HG03280 (cell line): ENCODE measurements around the gene TFPI2.
"Not testable (repeated sequence)": the region's sequence is repeated elsewhere in the genome, so short reads cannot be mapped to it uniquely, and the experiment has no call there.

Experiments used
- ATAC-seq: cut with Tn5 transposase; IDR thresholded peaks from one replicate; pipeline ENCODE4 v1.9.1; 2021; ENCODE audit warnings: mild to moderate bottlenecking, moderate library complexity; ENCODE audit not compliant: unreplicated experiment

The TFPI2 gene

DNA sequence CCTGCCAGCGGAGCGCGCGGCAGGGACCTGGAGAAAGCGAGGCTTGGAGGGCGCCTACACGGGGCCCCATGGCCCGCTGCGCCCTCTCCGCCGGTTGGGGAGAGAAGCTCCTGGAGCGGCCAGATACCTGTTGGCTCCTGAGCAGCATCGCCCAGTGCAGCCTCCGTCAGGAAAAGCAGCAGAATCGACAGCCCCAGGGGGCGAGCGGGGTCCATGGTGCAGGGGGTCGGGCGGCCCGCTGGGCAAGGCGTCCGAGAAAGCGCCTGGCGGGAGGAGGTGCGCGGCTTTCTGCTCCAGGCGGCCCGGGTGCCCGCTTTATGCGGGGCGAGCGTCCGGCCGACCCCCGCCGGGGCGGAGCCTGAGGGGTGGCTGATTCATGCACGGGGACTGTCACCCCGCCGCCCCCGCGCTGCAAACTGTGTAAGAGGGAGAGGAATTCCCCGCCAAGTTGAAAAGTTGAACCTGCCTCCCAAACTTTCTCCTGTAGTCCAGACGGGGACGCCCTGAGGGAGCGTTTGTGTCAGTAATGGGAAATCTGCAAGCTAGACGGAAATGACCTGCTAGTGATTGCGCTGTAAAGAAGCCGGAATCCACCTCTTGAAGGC, at the start of gene TFPI2:
Gene TFPI2, minus strand, starts transcription at position 290 of the 605 bp plus-strand sequence. Its CDS starts 75 bp downstream, at position 215.
- ATAC-seq: peak; percentile 39

DNA sequence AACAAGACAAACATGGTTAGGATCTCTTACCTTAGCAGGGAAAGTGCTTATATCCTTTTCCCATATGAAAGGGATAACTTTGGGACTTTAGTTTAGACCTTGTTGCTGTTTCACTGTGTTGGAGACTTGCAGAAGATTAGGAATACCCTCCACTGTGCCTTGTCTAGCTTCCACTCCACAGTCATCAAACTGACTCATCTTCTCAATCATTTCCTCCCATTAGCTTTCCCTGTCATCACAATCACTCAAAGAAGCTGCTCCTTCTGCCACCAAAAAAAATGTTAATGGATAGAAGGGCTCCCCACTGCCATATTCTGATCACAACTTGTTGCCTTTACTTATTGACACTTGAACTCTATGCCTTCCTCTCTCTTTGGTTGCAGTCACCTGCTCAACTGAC, 47.7 kb upstream of the TFPI2 start:
- no peak for ATAC-seq

DNA sequence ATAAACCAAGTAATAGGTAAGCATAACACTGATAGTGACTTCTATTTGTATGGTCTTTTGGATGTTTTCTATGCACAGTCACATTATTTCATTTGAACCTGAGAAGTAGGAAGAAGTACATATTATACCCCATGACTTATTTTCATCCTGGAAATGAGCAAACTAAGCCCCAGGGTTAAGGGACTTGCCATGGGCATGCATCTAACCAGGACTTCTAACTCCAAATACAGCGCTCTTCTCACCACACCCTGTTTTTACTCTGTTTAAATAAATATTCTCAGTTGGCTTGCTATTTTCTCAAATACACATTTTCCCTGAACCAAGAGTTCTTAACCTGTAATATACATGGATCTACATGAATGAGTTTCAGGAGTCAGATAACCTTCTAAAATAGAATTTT, 47.3 kb upstream of the TFPI2 start:
- no peak for ATAC-seq

DNA sequence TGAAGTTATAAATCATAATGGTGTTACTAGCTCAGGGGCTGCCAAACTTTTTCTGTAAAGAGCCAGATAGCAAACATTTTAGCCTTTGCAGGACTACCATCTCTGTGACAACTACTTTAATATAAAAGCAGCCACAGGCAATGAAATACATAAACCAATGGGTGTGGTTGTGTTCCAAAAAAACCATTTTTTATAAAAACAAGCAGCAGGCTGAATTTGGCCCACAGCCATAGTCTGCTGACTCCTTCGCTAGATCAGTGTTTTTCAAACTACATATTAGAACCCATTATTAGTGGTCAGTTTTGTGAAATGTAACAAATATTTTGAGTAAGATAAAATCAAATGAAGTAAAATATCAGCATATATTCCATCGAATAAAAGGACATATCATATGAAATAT, 44.5 kb upstream of the TFPI2 start:
- no peak for ATAC-seq

DNA sequence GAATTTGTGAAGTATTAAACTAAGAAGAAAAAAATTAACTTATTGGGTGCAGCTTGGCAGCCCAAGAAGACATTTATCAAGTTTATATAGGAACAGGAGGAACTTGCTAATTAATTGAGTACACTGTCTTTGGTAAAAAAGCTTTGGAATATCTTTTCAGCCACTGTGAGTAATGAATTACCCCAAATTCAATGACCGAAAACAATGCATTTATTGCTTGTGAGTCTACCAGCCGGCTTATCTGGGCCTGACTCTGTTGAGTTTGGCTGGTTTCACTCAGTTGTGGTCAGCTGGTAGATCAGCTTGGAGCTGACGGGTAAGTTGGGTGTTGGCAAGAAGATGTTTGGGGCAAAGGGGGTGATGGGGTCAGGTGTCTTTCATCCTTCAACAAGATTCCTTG, 42.6 kb upstream of the TFPI2 start:
- no peak for ATAC-seq

- no peak for ATAC-seq
These were observed 41.1 kb upstream of the TFPI2 start for GRCh38 chr7:93931655-93932054.

DNA sequence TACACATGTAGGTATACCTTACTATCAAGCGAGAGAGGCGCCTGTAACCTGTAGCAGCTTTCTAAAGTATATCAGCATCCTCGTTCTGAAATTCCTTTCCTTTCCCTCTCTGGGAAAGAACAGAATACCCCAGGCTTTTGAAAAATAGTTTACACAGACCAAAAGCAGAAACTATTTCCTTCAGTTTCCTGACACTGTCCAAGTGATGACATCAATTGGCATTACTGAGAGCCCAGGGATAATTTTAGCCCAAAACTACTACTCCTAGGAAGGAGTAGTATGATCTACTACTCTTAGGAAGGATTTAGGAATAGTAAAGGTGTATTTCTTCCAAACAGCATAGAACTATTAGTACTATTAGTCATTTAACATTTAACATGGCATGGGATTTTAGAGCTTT, 37.0 kb upstream of the TFPI2 start:
- no peak for ATAC-seq

DNA sequence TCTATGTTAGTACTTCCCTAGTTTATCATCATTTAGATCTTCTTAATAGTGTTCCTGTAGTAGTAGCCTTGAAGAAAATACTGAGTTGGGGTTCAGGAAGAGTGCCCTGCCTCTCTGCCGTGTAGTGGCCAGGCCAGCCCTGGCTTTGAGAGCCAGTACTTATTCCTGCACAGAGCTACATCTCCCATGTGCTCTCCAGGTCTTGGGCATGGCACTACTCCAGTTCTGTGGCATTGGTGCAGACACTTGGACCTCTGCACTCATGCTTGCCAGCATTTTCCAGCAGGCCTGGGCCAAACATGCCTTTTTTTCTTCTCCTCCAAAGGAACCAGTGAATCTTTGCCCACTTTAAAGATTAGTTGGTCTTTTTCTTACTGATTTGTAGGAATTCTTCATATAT, 36.2 kb upstream of the TFPI2 start:
- ATAC-seq: no peak

- ATAC-seq: no peak
These were observed 33.4 kb upstream of the TFPI2 start for GRCh38 chr7:93923942-93924341.

DNA sequence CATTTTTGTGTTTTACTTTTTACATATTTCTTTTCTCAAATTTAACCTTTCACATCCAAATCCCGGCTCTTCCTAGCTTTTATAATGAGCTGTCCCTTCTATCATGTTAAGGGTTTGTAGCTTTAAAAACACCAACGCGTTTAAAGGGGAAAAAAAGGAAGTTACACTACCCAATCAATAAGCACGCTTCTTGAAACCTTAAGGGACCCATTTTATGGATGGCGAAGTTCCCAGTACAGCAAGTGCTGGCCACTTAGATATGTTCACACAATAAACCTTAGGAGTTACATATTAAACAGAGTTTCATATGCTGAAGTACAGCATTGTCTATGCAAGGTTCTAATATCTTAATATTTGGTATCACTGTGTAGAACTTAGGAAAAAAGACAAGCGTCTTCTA, 32.7 kb upstream of the TFPI2 start:
- no peak for ATAC-seq

DNA sequence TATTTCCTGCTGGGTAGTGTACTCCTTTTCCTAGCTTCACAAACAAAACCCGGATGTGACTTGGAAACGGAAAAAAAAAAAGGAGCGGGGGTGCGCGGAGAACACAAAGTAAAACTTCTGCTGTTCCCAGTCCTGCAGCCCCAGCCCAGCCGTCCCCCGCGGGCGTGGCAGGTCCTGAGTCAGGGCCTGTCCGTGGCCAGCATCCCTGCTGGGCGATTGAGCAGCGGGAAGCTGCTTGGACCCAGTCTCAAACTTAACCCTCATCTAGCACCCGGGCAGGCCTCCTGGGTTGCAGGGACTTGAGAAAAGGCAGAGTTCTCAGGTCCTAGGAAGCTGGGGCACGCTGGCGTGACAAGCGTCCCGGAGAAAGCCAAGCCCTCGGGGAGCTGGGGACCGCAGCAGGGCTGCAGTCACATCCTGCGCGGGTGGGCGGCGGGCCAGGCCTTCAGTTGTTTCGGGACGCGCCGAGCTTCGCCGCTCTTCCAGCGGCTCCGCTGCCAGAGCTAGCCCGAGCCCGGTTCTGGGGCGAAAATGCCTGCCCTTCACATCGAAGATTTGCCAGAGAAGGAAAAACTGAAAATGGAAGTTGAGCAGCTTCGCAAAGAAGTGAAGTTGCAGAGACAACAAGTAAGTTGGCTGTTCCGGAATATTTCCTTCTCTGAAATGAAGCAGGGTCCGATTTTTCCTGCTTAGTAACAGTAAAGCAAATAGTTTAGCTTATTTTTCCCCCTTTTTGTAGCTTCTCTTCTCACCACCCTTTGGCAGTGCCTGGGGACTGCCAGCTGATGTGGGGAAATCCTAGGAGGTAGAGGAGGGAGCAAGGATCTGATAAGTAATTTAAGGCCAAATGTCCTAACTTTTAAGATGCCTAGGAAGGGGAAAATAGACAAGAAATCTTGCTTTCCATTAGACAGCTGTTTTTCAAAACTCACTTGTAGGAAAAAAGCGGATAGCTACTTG, 31.3 kb upstream of the TFPI2 start, which contains the start of gene GNG11:
Gene GNG11, plus strand, starts transcription at position 129 of the 960 bp plus-strand sequence. Its CDS starts 403 bp downstream, at position 532.
- no peak for ATAC-seq

GRCh38 chr7:93921186-93921585, 30.6 kb upstream of the TFPI2 start:
- no peak for ATAC-seq

GRCh38 chr7:93920496-93921182, 30.1 kb upstream of the TFPI2 start:
- no peak for ATAC-seq

DNA sequence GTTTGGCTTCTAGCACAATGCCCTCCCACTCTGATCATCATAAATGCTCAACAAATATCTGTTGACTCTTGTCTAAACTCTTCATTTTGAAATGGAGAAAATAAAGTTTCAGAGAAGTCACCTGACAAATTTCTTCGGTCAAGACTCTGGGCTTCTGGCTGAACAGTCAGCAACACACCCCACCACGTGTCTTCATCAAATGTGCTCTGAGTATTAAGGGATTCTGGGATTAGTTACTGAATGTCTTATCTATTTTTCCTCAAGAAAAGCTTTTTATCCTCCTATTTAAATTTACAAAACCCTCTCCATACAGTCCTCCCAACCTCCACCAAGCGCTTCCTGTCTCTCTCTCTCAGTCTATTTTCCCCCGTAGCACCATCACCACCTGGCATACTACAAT, 25.8 kb upstream of the TFPI2 start:
- not testable (repeated sequence) for ATAC-seq

GRCh38 chr7:93915888-93916287, 25.3 kb upstream of the TFPI2 start:
- peak; percentile 42 for ATAC-seq

DNA sequence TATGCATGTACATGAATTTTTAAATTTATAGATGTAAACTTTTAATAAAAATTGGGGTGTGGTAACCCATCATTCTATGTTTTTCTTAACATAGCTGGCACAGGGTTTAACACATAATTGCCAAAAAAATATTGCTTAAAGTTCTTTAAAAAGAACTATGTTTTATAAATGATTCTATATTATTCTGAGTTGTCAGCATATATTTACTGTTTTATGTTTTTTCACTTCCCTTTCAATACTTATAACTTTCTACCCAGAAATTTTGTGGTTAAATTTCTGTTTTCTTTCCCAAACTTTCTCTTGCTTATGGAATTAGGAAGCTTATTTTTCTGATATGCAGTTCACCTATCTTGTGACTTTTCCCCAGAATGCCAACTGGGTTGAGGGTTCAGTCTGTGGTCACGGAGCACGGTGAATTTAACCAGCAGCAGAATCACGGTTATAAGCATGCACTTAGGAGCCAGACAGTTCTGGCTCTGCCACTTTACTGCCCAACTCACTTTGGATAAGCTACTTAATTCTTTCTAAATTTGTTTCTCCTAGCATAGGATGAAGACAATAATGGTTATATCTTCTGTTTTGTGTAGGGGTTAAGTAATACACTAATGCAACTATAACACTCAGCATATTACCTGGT, 24.8 kb upstream of the TFPI2 start:
- ATAC-seq: not testable (repeated sequence)

GRCh38 chr7:93914581-93915066, 24.1 kb upstream of the TFPI2 start:
- ATAC-seq: no peak

DNA sequence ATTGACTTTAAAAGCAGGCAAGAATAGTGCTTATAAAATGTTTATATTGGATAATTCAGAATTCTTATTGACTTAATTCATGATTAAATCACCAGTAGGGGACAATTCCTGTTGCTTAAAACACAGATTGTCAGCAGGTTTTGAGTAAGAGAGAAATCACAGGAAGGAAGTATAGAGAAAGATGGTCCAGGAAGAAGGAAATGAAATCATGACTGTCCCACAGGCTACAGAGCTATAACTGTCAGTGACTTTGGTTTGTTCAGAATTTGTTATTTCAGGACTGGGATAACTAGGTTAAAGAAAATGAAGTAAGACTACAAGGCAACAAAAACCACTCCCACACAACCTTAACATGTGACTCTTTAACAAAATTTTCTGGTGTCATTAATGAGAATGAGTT, 22.6 kb upstream of the TFPI2 start:
- ATAC-seq: no peak

DNA sequence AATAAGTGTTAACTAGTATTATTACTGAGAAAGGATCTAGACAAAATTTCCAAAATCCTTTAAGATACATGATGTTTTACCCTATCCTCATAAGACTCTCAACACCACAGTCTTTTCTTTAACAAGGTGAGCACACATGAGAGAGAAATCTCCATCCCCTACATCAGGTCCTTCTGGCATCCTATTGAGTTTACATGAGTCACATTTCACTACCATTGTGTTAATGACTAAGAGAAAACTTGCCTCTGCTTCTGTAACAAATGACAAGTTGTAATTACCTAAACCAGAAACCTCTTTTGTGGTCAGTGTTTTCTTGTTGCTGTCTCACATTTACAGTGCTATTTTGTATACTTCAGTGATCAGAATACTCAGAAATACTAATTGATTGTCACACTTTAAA, 21.1 kb upstream of the TFPI2 start:
- peak; percentile 48 for ATAC-seq

DNA sequence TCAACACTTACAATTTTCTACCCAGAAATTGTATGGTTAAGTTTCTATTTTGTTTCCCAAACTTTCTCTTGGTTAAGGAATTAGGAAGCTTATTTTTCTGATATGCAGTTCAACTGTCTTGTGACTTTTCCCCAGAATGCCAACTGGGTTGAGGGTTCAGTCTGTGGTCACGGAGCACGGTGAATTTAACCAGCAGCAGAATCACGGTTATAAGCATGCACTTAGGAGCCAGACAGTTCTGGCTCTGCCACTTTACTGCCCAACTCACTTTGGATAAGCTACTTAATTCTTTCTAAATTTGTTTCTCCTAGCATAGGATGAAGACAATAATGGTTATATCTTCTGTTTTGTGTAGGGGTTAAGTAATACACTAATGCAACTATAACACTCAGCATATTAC, 20.7 kb upstream of the TFPI2 start:
- ATAC-seq: not testable (repeated sequence)
